Heart right ventricle (tissue), 16 donors: ENCODE results near the gene FHOD3. TPM values are rescaled to one million over a fixed set of nuclear protein-coding genes. Genes with fewer than 3 reads are reported as not detected.
A peak's percentile ranks its signal among the peaks of the same experiment; 100 is the strongest.

Source experiments
- ATAC-seq, 8 donors: fragments of 200-7000 bp; cut with Tn5 transposase; one replicate each; pipeline ENCODE4 v1.9.1; 2020; ENCODE audit warnings: mild to moderate bottlenecking in 8 of 8, moderate library complexity in 8 of 8, moderate number of reproducible peaks in 1 of 8
- DNase-seq, 2 donors: peaks; one replicate each; pipeline ENCODE4 v3.0.0-alpha.2; 2020
- H3K27ac ChIP-seq, 10 donors: fragments of 200-600 bp; sonication (generic) in 2 of 10; one replicate each; pipeline versions ENCODE4 v1.5.0 to v1.8.0; 2020 to 2022; ENCODE audit warnings: mild to moderate bottlenecking in 3 of 10
- H3K27me3 ChIP-seq, 7 donors: fragments of 200-600 bp; one replicate each; pipeline ENCODE4 v1.8.0; 2021 to 2022; ENCODE audit warnings: mild to moderate bottlenecking in 2 of 7
- H3K36me3 ChIP-seq, 9 donors: fragments of 200-600 bp; sonication (generic) in 1 of 9; one replicate each; pipeline versions ENCODE4 v1.5.0 to v1.8.0; 2020 to 2022; ENCODE audit warnings: mild to moderate bottlenecking in 2 of 9
- H3K4me1 ChIP-seq, 9 donors: fragments of 200-600 bp; sonication (generic) in 1 of 9; one replicate each; pipeline versions ENCODE4 v1.5.0 to v1.8.0; 2020 to 2022; ENCODE audit warnings: mild to moderate bottlenecking in 4 of 9
- H3K4me3 ChIP-seq, 10 donors: fragments of 200-600 bp; sonication (generic) in 2 of 10; one replicate each; pipeline versions ENCODE4 v1.5.0 to v1.8.0; 2020 to 2022; ENCODE audit warnings: mild to moderate bottlenecking in 7 of 10, moderate library complexity in 2 of 10
- H3K9me3 ChIP-seq, 11 donors: fragments of 200-600 bp in 10 of 11; sonication (generic) in 2 of 11; one replicate each; pipeline versions ENCODE4 v1.5.0 to v1.8.0; 2013 to 2022; ENCODE audit warnings: mild to moderate bottlenecking in 2 of 11, control low read depth in 1 of 11, moderate library complexity in 1 of 11
- CTCF ChIP-seq, 9 donors: fragments of 200-600 bp; sonication (generic) in 2 of 9; IDR thresholded peaks; one replicate each; pipeline versions ENCODE4 v1.5.0 to v1.8.0; 2021 to 2022; ENCODE audit warnings: antibody characterized with exemption in 9 of 9, mild to moderate bottlenecking in 5 of 9, moderate library complexity in 1 of 9
- WGBS, 2 donors: extraction: QIAGEN DNeasy Blood & Tissue Kit; methylation state at CpG; one replicate each; pipeline ENCODE4 v1.1.7; 2013; ENCODE audit warnings: inconsistent platforms in 1 of 2; 5-methylcytosine and 5-hydroxymethylcytosine counted together
- intact Hi-C, 10 donors: fragments of 100-400 bp; cut with DNase I; formaldehyde crosslinking; loops; one replicate each; pipeline versions ENCODE4 v1.11.1 to v1.14.2; 2022
- polyA plus RNA-seq, 2 donors: library from polyadenylated mRNA; stranded (reverse); fragments of 200-250 nt; gene quantifications; one replicate each; pipeline ENCODE4 v1.2.3, GENCODE V29; 2013
- total RNA-seq, 10 donors: library from RNA; stranded (reverse); fragmentation: NEBNext Ultra II Directional in 3 of 10; extraction: Animal tissue kit (Norgen Biotek cat#: 25700) in 3 of 10; gene quantifications; one replicate each; pipeline versions ENCODE4 v1.2.1 to v1.2.4, GENCODE V29; 2021 to 2023
- donor health status: Arrhythmogenic right ventricular cardiomyopathy.
- donor health status: ischemic (EF 13 %, LVEDD 7.1; RV severe dilation, severe dysfunction).
- donor health status: healthy with polysubstance abuse.
- donor health status: DM: no; HTN: yes; CAD: no.
- donor health status: DM: no; HTN: no; CAD: no.
- donor health status: ischemic (EF 25% LVEDD 6.9; RV normal size, moderate dysfunction).
- donor health status: ischemic (EF 25% LVEDD 5.7; RV mildly dilated, moderate dysfunction).
- donor health status: healthy.
- donor health status: DM: yes; HTN: yes; CAD: no.
- donor health status: Ischemic cardiomyopathy.
- donor health status: ischemic (EF 35%, LVEDD 5.7; RV mildly dilated, moderate dysfunction).
- donor health status: nonischemic (EF 11% LVEDD 7.7; RV severe dilation, severe dysfunction).
- donor health status: DM: yes; HTN: yes; CAD: no.
- donor health status: PGD.
- donor health status: ischemic (EF 29% LVEDD 5.4; RV normal size, mild dysfunction).
- donor health status: nonischemic (EF 23%, LVEDD 6.1; RV moderate dilation, normal function).

The FHOD3 gene
- total and polyA plus RNA-seq, 12 donors, result 81.8 to 484 (median 356) TPM

- H3K36me3 ChIP-seq, result no peaks in the 10 kb centered on the region
- peak; percentile 67 to 77 for DNase-seq
- peaks cover 0 to 82% (median 47%) of the 10 kb centered on the region in 9 donors for H3K4me1 ChIP-seq
- WGBS, 2 donors, result 42 to 51% methylated on average over 8 of the region's 8 CpGs
- peak overlapping the region; percentile 46 to 83 (median 79) for H3K27ac ChIP-seq
- no peaks in the 10 kb centered on the region for H3K9me3 ChIP-seq
- intact Hi-C loops, result loop anchor here in 1 of 10 donors (5.0 to 10.0 kb wide), 2 partner anchors 59 to 68 kb away; no protein-coding TSS in a partner anchor
- ATAC-seq, result peak; percentile 52 to 82 (median 72)
- peak in 3 of 9 donors; percentile 14 to 34 (median 26) for TF ChIP-seq CTCF (IDR thresholded peaks at IDR 0.05)
- no peaks in the 10 kb centered on the region for H3K27me3 ChIP-seq
- no peak overlapping the region for H3K4me3 ChIP-seq
Measured at GRCh38 chr18:36402765-36403396, 105.4 kb downstream of the FHOD3 start.

GRCh38 chr18:36403896-36404820 is 106.6 kb downstream of the FHOD3 start:
- ATAC-seq, result peak in 7 of 8 donors; percentile 21 to 53 (median 39)

GRCh38 chr18:36405611-36406010 is 108.1 kb downstream of the FHOD3 start:
- no peak for DNase-seq
- Histone ChIP-seq H3K4me3 (no peak overlapping the region), H3K36me3 (no peaks in the 10 kb centered on the region), H3K27ac (peak overlapping the region in 8 of 10 donors; percentile 37 to 75 (median 60)), H3K9me3 (no peaks in the 10 kb centered on the region), H3K27me3 (no peaks in the 10 kb centered on the region), H3K4me1 (peaks cover 0 to 79% (median 38%) of the 10 kb centered on the region in 9 donors)
- no peak for ATAC-seq
- intact Hi-C loops, result loop anchor here in 1 of 10 donors (10.0 kb wide), 1 partner anchor 71 kb away; no protein-coding TSS in a partner anchor
- no peak for TF ChIP-seq CTCF (IDR thresholded peaks at IDR 0.05)
- 62 to 77% methylated on average over 2 of the region's 2 CpGs for WGBS, 2 donors

More at GRCh38 chr18:36403896-36404820, 106.6 kb downstream of the FHOD3 start:
- Histone ChIP-seq H3K9me3 (no peaks in the 10 kb centered on the region), H3K27me3 (no peaks in the 10 kb centered on the region), H3K4me1 (peaks cover 0 to 81% (median 38%) of the 10 kb centered on the region in 9 donors), H3K27ac (peak overlapping the region in 8 of 10 donors; percentile 46 to 83 (median 79)), H3K36me3 (no peaks in the 10 kb centered on the region), H3K4me3 (no peak overlapping the region)
- intact Hi-C loops, result loop anchor here in 1 of 10 donors (5.0 to 10.0 kb wide), 2 partner anchors 58 to 69 kb away; no protein-coding TSS in a partner anchor
- 72% methylated on average over 6 of the region's 6 CpGs for WGBS, 2 donors
- no peak for DNase-seq
- no peak for TF ChIP-seq CTCF (IDR thresholded peaks at IDR 0.05)

GRCh38 chr18:36406805-36407204 is 109.3 kb downstream of the FHOD3 start:
- intact Hi-C loops, result loop anchor here in 1 of 10 donors (10.0 kb wide), 1 partner anchor 72 kb away; no protein-coding TSS in a partner anchor
- WGBS, 2 donors, result 68 to 82% methylated on average over 5 of the region's 5 CpGs
- no peaks in the 10 kb centered on the region for H3K27me3 ChIP-seq
- no peaks in the 10 kb centered on the region for H3K9me3 ChIP-seq
- no peaks in the 10 kb centered on the region for H3K36me3 ChIP-seq
- TF ChIP-seq CTCF (IDR thresholded peaks at IDR 0.05), result no peak
- H3K27ac ChIP-seq, result peak overlapping the region in 8 of 10 donors; percentile 19 to 69 (median 50)
- ATAC-seq, result no peak
- H3K4me1 ChIP-seq, result peaks cover 0 to 80% (median 38%) of the 10 kb centered on the region in 9 donors
- DNase-seq, result no peak
- H3K4me3 ChIP-seq, result no peak overlapping the region
